ENCODE data around the gene ZPR1.

The ZPR1 gene

DNA sequence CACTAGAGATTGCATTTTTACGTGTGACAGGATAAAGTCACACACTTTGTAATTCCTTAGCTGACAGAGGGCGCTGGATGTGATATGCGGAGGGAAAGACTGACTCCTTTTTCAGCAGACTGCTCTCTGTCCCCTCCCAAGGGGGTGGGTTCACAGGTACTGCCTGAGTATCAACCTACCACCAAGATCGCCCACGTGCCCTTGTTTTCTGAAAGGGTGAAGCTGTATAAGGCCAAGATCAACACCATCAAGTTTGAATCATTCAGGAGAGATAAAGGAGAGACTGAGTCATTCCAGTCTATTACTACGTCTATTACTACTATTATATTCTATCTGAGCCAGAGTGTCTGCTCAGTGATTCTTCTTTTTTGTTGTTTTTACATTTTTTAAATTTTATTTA, 45.7 kb downstream of the ZPR1 start:
- no peak for DNase-seq

DNA sequence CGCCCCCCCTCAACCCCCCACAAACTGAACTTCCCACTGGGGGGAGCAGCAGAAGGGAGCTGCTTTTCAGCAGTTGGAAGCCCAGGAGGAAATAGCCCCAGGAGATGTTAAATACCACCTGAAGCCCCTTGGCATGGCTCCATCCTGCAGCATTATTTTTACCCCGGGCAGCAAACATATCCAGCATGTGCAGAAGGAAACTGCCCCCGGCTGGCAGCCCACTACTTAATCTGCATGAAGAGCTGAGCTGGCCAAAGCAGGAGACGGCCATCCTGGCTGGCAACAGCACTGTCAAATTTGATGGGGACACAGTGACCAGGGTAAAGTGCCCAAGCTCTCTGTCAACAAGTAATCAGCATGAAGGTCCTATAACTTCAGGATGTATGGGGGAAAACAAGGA, 47.1 kb downstream of the ZPR1 start:
- DNase-seq: no peak

DNA sequence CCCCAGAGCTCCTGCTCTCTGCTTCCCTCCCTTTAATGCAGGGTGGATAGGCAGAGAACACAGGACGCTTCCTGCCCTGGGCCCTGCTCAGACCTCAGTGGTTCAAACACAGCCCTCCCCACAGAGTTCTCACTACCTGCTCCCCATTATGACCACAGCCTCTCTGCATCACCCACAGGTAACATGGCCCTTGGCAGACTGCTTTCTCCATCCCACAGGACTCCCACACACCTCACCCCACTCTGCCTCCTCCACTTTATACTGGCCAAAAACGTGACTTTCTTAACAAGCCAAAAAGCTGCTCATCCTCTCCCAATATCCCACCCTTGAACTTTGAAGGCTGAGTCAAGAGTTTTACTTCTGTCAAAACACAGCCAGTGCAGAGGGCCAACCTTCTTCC, 48.8 kb downstream of the ZPR1 start:
- no peak for DNase-seq

DNA sequence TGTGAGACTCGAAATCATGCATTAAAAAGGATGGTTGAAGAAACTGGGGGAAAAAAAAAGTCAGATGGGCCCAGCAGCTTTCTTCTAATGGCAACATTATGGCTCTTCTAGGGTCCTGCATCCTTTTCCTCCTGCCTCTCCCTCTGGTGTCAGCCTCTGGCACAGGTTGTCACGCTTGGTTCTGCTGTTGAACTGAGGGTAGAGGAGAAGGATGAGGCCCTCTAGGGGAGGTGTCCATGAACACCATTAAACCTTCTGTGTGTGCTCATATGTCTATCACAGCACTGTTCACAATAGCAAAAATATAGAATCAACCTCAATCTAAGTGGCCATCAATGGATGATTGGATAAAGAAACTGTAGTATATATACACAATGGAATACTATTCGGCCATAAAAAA, 51.1 kb downstream of the ZPR1 start:
- DNase-seq: no peak

DNA sequence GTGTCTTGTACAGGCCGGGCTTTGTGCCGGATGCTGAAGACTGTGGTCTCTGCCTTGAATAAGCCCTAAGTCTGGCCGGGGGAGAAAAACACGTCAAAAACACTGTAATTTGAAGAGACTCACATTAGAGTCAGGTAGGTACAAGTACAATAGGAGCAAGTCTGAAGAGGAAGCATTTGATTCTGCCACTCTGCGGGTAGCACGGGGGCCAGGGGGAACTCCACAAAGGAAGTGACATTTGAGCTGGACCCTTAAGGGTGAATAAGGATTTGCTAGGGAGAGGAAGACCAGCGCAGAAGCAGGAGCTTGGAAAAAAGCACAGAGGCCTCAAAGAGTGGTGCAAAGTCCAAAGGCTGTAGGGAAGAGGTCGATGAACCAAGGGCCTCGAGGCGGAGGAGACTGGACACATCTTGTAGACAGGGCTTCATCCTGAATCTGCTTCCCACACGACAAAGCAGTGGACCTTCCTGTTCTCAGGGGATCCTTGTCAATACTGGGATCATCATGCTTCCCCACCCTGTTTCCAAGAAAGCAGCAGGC, 53.8 kb downstream of the ZPR1 start:
- DNase-seq: no peak

DNA sequence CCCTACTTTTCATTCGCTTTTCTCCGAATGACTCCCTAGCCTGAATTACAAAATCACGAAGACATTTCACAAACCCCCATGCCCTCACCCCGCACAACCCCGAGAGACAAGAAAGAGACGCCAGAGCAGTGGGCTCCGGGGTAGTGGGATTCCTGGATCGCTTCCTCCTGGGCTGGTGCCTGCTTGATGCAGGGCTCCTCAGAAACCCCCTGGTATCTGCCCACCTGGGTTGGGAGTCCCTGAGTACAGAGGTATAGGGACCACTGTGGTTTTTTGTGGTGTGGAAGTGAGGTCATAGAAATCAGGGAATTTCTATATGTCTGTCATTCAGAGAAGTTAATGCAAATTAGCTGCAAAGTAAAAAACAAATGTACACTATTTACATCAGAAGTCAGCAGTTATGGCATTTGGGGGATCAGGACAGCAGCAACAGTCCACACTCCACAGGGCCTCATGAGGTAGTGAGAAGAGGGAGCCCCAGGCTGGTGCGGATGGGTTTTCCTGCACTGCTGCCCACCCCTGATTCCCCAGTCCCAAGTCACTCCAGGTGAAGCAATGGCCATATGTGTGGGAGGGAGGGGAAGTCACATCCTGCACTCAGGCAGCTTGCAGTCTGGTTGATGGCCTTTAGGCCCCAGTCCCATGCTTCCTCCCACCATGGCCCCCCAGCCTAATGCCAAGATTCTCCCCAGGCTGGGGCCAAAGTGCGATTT, 54.6 kb downstream of the ZPR1 start:
- no peak for DNase-seq

DNA sequence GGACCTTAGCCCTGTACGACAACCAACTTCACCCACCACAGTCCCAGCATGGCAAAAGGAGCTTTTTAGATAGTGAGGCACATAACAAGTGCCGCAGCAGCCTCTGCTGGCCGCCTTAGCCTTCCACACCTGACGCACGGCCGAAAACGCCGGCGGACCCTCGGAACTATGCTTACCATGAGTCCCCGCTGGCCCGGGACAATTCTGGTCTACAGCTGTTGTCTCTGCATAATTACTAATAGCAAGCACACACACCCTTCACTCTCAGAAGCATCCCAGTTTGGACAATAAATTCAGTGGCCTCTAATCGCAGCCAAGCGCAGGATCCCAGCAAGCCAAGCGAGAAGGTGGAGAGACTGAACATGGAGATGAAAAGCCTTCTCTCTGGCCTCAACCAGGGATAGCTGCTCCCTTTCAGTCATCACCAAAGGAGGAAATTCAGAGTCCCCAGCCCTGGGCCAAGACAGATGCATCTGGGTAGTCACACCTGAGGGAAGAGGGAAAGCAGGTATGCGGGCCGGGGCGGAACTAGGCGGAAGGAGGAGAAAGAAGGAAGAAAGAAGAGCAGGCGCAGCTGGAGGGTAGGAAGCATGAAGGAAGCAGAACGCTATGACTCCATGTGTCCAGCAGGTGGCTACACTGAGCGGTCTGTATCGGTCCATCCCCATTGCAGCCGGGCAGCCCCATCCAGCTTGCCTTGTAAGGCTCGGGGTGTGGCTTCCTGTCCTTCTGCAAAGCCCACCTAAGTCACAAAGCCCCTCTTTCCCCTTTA, 55.4 kb downstream of the ZPR1 start:
- no peak for DNase-seq

DNA sequence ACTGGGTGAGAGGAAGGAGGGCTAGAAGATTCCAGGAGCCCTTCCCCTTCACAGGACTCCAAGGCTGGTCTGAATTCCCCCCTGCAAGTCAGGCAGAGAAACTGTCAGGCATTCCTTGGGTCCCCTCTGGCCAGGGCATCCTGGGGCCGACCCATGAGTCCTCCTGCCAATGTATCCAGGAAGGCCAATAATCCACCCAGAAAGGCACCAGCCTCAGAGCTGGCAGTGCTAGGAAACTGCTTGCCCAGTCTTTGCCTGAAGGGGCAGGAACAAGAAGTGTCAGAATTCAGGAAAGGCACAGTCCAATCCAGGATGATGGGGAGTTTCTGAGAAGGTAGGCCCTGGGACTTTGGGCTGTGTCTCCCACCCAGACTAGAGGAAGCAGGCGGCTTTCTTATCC, 56.0 kb downstream of the ZPR1 start:
- no peak for DNase-seq

DNA sequence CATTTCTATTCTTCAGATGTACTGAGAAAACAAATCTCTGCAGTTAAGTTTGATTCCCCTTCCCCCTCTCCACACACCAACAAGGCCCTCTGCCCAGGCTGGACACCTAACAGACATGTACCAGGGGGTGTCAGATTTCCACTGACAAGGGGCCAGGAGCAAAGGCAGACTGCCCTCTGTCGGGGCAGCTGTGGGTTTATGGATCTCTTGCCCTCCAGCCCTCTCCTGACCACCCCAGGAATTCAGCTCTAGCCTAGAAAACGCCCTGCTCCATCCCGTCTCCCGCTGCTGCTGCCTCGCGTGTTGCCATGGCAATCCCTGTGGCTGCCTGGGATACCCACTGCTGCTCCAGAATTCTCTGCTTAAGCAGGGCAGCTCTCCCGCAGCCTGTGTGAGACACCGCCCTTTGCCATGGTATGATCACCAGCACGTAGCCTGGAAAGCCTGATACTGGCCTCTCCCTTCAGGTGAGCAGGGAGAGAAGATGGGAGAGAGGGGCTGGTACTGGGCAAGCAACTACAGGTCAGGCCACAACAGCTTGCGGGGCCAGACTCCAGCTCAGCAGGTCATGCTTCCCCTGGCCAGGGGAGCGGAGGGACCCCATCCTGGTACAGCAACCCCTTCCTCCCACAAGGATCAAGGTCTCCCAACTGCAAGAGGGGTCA, 56.6 kb downstream of the ZPR1 start:
- DNase-seq: peak; percentile 43 to 80

DNA sequence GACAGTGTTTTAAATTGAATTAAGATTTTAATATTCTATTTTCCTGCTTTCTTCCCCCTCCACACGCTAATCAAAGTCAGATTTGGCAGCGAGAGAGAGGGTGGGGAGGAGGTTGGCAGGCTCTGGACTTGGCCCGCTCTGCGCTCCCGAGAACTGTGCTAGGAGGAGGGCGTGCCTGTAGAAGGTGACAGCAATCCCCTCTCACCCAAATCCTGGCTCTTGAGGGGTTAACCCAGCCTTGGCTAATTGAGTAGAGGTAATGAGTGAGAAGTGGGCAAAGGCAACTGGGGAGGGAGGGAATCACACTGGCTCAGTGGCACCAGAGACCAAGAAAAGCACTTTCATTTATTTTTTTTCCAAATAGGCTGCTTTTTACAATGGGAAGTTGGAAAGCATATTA, 57.2 kb downstream of the ZPR1 start:
- DNase-seq: peak in 1 of 2 experiments; percentile 43

DNA sequence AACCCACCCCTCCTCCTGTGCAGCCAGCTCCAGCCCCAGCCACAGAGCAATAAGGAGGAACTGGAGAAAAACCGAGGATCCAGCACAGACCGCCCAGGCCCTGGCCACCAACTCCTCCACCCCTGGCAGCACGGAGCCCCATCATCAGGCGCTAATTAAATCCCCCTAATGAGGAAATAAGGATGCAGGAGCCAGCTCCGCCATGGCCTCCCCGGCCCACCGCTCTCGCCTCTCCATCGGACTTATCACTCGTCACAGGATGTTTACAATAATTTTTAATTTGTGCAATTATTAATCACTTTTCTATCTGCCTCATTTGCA, 57.6 kb downstream of the ZPR1 start:
- DNase-seq: no peak

DNA sequence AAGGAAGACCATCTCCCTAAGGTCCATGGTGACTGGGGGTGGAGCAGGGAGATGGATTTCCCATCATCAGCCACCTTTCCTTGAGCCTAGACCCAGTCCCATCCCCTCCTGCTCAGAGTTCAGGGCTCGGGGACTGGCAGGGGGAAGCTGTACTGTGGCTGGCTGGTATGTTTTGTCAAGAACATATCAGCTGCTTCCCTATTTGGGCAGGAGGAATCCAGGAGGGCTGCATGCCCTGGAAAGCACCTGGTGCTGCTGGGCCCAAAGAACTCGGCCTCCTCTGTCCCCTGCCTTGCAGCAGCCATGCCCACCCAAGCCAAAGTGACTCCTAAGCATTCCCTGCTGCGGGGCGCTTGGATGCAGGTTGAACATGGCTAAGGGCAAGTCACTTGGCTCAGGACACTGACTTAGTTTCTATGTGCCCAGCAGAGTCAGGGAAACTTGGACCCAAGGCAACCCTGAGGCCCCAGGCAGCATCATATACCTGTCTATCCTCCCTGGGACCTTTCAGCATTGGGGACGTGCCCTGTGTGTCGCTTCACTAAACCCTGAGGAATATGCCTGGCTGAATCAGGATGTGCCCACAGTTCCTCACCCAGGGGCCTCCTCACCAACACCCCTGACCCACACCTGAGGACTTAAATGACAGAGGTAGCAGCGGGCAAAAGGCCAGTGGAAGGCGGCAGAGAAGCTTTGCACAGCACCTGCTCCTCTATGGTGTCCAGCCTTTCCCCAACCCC, 58.2 kb downstream of the ZPR1 start:
- DNase-seq: no peak

DNA sequence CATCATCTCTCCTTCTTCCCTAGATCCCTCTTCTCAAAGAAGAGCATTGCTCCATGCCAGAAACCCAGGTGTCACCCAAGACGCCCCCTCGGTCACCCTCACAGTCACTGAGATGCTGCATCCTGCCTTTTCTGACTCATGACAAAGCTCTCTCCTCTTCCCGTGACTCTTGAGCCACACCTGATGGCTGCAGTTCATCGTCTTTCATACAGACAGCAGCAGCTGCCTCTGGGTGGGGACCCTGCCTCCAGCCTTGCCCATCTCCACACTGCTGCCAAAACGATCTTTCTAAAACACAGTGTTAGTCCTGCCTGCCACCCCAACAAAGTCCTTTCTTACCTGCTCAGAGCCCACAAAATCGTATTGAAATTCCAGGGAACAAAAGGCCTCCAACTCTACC, 59.8 kb downstream of the ZPR1 start:
- no peak for DNase-seq

DNA sequence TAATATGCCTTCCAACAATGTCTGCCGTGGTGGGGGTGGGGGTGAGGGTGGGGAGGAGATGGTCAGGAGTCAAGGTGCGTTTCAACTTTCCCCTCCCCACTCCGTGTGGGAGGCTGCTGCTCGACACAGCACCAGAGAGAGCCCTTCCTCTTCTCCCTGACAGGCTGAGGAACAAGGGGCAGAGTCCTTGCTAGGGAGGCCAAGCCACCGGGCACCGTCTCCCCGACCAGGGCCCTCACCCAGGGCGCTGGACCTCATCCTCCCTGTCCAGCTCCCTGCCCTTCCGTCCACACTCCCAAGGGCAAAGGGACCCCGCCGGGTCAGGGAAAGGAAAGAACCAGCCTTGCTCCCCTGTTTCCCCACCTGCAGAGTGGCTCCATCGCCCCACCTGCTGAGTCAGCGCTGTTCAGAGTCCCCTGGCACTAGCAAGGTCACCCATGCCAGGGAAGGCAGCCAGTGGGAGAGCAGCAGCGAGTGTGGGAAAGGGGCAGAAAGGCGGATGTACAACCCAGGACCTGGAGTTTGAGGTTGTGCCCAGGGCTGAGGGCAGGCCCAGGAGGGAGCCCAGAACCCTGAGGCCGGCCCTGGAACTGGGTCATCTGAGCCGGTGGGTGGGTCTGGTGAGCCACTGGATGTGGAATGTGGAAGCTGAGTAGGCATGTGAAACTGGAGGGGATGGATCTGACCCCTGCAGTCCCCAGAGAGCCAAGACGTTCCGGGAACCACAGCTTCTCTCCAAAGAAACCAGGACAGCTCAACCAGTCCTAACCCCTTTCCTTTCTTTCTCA, 62.2 kb downstream of the ZPR1 start:
- no peak for DNase-seq

DNA sequence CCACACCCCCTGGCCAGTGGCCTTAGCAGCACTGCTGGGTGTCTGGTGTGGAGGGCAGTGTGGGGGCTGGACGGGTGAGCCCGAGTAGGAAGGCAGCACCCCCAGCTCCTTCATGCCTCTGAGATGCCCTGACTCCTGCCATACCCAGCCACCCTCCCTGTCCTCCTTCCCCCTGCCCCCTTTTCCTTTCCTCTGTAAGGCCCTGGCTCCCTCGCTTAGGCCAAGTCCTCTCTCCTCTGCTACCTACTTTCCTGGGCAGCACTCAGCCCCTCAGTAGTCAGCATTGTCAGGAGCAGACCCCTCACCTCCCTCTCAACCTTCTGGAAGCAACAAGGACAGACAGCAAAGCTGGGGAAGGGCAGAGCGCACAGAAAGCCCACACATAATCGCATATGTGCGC, 63.0 kb downstream of the ZPR1 start:
- DNase-seq: no peak
